Kidney glomerular epithelial cell (primary cell): ENCODE results near the gene INPP5A.

Experiments used
- DNase-seq: peaks from one replicate; lab custom pipeline; 2025; lab: John Stamatoyannopoulos, UW

Gene INPP5A

DNA sequence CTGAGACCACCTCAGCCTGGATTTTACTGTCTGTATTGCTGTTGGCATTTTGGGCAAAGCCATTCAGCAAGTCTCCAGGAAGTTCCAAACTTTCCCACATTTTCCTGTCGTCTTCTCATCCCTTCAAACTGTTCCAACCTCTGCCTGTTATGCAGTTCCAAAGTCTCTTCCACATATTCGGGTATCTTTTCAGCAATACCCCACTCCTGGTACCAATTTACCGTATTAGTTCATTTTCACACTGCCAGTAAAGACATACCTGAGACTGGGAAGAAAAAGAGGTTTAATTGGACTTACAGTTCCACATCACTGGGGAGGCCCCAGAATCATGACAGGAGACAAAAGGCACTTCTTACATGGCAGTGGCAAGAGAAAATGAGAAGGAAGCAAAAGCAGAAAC, 62.8 kb downstream of the INPP5A start:
- no peak for DNase-seq

GRCh38 chr10:132601567-132601966, 64.0 kb downstream of the INPP5A start:
- no peak for DNase-seq

DNA sequence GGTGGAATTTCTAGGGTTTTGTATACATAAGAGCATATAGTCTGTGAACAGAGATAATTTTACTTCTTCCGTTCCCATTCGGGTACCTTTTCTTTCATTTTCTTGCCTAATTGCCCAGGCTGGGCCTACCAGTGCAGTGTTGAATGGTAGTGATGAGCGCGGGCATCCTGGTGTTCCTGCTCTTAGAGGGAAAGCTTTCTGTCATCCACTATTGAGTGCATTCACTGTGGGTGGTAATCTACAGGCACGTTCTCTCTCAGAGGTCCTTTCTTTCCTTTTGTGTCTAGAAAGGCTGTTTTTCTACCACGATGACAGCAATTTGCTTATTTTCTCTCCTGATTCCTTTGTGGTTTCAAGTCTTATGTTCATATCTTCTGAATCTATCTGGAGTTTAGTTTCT, 65.0 kb downstream of the INPP5A start:
- DNase-seq = no peak

- DNase-seq = no peak
Measured at GRCh38 chr10:132603851-132604533, 66.4 kb downstream of the INPP5A start.

DNA sequence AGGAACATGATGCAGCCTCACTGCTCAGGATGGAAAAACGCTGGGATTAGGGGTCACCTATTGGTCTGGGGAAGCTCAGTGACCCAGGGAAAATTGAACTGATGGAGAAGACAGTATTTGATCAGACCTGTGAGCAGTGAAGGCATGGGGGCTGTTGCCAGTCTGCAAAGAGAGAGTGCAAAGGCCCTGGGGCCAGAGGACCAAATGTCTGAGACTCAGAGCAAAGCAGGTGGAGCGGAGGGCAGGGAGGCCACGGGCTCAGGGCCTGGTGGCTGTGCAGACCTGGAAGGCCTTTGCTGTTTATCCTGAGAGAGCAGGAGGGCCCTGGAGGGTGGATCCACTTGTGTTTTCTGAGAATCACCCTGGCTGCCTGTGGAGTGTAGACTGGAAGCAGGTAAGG, 67.1 kb downstream of the INPP5A start:
- no peak for DNase-seq

DNA sequence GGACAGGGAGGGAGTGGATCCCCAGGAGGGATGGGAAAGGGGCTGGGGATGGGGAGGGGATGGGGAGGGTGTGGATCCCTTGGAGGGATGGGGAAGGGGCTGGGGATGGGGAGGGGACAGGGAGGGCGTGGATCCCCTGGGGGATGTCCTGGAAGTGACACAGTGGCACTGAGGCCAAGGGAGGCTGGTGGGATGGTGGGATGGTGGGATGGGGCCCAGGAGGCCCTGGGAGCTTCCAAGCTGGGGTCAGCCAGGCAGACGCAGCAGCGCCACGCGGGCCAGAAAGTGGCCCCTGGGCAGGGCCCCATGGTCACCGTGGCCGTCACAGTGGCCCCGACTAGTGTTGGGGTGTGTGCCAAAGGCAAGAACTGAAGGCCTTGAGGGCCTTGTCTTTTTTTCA, 67.8 kb downstream of the INPP5A start:
- no peak for DNase-seq

DNA sequence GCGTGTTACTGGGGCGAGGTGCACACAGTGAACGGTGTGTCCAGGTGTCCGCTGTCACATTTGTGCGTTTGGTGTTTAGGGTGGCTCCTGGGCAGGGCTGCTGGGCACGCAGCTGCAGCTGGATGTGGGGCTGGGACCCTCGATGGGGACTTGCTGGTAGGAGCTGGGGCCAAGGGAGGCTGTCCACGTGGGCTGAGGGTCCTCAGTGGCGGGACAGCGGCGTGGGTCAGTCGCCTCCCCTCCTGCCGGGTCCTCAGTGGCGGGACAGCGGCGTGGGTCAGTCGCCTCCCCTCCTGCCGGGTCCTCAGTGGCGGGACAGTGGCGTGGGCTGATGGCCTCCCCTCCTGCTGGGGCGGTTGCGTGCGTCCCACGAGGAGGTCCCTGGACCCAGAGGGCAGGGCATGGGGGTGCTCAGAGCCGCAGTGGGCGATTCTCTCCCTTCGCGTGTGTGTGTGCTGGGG, 68.5 kb downstream of the INPP5A start:
- DNase-seq = no peak

DNA sequence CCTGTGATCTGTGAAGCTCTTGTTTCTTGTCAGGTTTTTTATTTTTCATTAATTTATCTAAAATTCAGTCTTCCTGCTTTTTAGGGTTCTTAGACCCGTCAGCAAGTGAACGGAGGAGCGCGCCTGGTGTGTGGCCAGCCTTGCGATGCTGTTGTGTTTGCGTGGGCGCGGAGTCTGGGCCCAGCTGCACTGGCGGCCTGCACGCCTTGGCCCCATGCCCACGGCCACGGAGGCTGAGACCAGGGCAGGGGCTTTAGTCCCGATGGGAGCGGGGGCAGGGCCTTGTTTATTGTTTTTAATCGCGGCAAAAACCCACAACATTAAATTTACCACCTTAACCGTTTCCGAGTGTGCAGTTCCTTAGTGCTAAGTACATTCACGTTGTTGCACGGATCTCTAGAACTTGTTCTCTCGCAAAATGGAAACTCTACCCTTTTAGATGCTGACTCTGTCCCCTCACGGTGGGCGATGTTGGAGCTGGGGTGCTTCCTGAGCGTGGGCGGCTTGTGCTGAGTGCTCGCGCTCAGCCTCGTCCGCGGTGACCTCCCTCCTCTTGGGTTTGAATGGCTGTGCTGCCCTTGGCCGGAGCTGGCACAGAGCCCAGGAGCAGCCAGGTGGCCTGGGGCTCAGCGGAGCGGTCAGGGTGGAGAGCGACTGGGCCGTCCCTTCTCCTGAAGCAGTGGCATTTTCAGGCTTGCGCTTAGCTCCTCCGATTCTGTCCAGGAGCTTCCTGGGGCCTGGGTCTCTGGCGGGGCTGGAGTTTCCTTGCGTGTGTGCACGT, 69.1 kb downstream of the INPP5A start:
- DNase-seq = no peak

DNA sequence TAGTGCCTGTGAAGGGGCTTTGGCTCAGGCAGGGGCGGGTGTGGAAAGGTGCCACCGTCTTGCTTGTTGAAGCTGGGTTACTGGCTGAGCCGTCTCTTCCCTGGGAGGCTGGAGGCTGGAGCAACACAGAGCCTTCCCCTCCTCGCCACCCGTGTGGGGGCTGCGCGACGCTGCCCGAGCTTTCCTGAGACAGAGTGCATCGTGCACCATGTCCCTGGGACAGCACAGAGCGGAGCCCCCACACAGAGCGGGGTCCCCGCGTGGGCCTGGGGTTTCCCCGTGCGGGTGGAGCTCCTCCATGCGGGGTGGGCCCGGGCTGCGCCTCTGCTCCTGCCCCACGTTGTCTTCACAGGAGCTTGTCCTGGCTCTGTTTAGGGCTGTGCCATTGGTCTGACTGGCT, 69.9 kb downstream of the INPP5A start:
- DNase-seq = no peak

DNA sequence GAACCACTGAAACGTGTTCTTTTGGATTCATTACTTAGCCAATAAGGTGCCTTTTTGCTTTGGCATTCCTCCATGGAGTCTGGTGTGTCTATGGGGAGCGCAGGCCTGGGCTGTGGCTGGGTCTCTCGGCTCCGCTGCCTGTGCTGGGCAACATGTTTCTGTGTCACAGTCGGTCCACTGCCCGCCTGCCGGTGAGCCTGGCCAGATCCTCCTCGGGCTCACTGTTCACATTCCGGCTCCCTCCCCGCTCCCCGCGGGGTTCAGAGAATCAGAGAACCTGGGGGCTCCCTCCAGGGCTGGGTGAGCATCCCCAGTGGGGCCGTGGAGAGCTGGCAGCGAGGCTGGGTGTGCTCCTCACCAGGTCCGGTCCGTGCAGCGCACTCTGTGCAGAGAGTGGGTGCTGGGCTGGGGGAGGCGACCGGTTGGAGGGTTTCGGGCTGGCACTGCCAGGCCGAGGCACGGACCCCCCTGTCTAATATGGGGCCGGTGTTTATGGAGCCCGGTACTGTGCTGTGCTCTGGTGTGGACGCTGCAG, 70.4 kb downstream of the INPP5A start:
- no peak for DNase-seq

GRCh38 chr10:132608511-132609195, 71.1 kb downstream of the INPP5A start:
- DNase-seq = no peak

DNA sequence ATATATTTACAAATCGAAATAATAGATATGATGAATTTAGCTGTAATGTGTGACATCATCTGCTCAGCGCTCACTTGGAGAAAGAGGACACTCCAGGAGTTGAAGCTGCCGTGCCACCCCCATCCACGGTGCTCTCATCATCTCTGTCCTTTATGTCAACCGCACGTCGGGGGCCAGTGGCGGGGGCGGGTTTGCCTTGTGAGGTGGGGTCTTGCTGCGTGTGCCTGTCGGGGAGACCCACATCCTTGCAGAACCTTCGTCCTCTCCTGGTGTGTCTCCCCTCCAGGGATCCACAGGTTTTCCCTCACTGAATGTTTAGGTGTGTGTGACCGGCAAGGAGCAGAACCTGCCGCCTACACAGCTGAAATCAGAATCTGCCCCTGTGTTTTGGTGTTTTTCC, 71.6 kb downstream of the INPP5A start:
- DNase-seq = no peak

DNA sequence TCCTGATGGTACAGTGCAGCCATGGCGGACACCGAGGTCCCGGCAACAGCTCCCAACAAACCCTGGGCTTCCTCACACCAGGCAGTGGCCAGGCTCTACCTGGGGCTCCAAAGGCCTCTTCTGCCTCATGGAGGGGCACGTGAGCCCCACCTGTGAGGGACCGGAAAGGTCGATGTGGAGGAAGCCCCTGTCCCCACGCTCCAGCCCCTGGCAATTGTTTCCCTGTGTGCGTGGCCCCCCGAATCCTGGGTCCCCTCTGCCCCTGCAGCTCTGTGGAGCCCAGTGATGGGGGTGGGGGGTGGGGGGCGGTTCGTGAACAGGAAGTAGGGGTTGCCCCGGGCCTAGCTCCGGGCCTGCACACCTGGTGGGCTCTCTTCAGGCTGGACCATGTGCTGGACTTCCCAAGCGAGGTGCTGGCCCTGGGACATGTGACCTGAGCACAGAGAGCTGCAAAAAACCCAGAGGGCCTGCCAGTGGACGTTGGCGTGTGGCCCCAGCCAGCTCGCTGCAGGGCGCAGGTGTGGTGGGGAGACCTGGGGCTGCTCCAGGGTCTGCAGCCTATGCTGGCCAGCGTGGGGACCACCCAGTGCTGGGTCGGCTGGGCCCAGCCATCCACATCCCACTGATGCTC, 72.6 kb downstream of the INPP5A start:
- DNase-seq = no peak

GRCh38 chr10:132611026-132611910, 73.7 kb downstream of the INPP5A start:
- DNase-seq = no peak

GRCh38 chr10:132611986-132612385, 74.4 kb downstream of the INPP5A start:
- DNase-seq = no peak

DNA sequence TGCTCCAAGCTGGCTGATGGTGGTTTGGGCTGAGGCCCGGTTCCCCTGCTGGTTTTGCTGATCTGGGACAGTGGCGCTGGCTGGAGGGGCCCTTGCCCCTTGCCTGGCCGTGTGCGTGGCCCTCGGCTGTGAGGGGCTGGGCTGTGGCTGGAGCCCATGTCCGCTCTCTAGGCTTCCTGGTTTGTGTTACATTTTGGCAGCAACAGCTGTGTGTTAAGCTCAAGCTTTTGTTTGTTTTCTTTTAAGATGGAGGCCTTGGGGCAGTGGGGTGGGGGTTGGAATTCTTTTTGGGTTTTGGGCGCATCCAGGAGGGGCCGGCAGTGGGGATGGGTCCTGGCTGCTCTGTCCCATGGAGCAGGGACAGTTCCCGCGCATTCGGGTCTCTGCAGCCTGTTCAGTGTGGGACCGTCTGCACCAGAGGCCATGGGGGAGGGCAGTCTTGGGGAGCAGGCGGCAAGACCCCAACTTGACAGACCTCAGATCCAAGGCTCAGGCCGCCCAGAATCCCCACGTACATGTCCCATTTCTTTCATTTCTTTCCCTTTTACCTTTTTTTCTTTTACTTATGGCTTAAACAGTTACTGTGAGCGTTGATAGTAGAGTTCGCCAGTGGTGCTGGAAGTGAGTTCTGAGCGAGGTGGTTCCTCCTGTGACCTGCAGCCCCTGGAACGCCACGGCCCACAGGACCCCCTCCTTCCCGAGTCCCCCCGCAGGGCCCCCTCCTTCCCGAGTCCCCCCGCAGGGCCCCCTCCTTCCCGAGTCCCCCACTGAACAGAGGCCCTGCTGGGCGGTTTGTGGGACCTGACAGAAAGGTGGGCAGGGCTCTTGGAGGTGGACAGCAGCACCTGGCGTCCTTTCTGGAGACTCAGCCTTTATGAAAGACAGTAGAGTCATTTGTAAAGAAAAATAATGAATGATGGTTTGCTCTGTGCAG, 75.3 kb downstream of the INPP5A start:
- DNase-seq = no peak

GRCh38 chr10:132613566-132614348, 76.2 kb downstream of the INPP5A start:
- no peak for DNase-seq

- no peak for DNase-seq
Measured at GRCh38 chr10:132614431-132615340, 77.1 kb downstream of the INPP5A start.
